GM12892 (cell line): ENCODE data around the gene TLE1.

Source experiments
- POLR2A ChIP-seq: IDR thresholded peaks from 2 replicates; pipeline ENCODE4 v1.6.1; 2011; ENCODE audit warnings: low read depth, low read length, control low read depth
- POLR2AphosphoS5 ChIP-seq: IDR thresholded peaks from 2 replicates; pipeline ENCODE4 v1.6.1; 2011; ENCODE audit warnings: low read depth, low read length, control low read depth
- TAF1 ChIP-seq: IDR thresholded peaks from 2 replicates; pipeline ENCODE4 v1.6.1; 2011; ENCODE audit warnings: low read depth, mild to moderate bottlenecking, control low read depth, low read length, borderline replicate concordance

DNA sequence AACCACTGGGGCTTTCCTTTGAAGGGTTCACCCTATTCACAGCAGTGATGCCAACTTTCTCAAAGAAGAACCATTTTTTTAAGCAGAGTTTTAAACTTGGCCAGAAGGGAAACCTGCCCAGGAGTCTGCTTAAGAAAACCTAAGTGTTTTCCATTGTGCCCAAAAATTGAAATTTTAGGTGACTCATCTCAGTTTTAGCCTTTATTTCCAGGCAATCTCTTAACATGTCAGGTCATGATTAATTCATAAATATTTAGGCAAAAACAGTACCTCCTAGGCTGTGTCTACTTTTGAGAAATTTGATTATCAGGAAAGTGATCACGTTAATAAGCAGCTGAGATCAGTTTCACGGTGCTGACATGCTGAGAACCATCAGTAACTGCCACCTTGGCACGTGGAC is 61.9 kb downstream of the TLE1 start:
- TF ChIP-seq POLR2A, result no peak
- TF ChIP-seq TAF1, result no peak
- no peak for TF ChIP-seq POLR2AphosphoS5
